Measurements from ENCODE around the gene LUC7L3. TPM values are rescaled to one million over a fixed set of nuclear protein-coding genes. Genes with fewer than 3 reads are reported as not detected.

The LUC7L3 gene
- total and polyA plus RNA-seq, 2 of the 13 experiments (the other 11 are each of a cell fraction or from before 2014, with no cell fraction given), result 108 to 120 TPM

DNA sequence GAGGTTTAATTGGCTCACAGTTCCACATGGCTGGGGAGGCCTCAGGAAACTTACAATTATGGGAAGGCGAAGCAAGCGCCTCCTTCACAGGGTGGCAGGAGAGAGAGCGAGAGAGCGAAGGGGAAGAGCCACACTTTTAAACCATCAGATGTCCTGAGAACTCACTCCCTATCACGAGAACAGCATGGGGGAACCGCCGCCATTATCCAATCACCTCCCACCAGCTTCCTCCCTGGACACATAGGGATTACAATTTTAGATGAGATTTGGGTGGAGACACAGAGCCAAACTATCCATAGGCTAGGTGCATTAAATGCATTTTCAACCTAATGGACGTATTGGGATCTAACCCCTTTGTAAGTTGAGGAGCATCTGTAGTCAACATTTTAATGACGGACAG is 6.8 kb upstream of the LUC7L3 start:
- ChIA-PET CTCF (ENCODE audit: low intra/inter-chr PET ratio, low total read pairs) (no interaction called here), POLR2A (no interaction called here)
- in situ Hi-C loops (cut with HindIII; ENCODE audit: extremely low pct_ligation_motif_present, low pct_unique_long_range_greater_than_20kb), result no loop called here
- DNase-seq (ENCODE audit: low spot score) (no peak), ATAC-seq (no peak), FAIRE-seq (no peak)
- no peak overlapping the region for H3K4me3 ChIP-seq (replicated peaks in 1 of 3; ENCODE audit: insufficient read depth in 1 of 3, low read depth in 2 of 3, low read length in 3 of 3)
- no peaks in the 10 kb centered on the region for H3K9me3 ChIP-seq (ENCODE audit: low read length)
- TF ChIP-seq, protein P1, sequence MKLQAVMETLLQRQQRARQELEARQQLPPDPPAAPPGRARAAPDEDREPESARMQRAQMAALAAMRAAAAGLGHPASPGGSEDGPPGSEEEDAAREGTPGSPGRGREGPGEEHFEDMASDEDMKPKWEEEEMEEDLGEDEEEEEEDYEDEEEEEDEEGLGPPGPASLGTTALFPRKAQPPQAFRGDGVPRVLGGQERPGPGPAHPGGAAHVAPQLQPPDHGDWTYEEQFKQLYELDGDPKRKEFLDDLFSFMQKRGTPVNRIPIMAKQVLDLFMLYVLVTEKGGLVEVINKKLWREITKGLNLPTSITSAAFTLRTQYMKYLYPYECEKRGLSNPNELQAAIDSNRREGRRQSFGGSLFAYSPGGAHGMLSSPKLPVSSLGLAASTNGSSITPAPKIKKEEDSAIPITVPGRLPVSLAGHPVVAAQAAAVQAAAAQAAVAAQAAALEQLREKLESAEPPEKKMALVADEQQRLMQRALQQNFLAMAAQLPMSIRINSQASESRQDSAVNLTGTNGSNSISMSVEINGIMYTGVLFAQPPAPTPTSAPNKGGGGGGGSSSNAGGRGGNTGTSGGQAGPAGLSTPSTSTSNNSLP (IDR thresholded peaks at IDR 0.05; ENCODE audit: low read depth, low read length), result no peak
- TF ChIP-seq RELA (CRISPR knock-in tag; IDR thresholded peaks at IDR 0.05) (no peak), ZNF737 (CRISPR knock-in tag; IDR thresholded peaks at IDR 0.05; ENCODE audit: borderline replicate concordance) (no peak), ZNF260 (CRISPR knock-in tag; IDR thresholded peaks at IDR 0.05; ENCODE audit: borderline replicate concordance, low read depth) (no peak), ELF4 (CRISPR knock-in tag; IDR thresholded peaks at IDR 0.05; ENCODE audit: borderline replicate concordance) (no peak), ZNF768 (CRISPR knock-in tag; IDR thresholded peaks at IDR 0.05) (no peak), ZNF317 (CRISPR knock-in tag; IDR thresholded peaks at IDR 0.05) (no peak), GTF2F1 (IDR thresholded peaks at IDR 0.05; ENCODE audit: low read length) (no peak), ZFP90 (CRISPR knock-in tag; IDR thresholded peaks at IDR 0.05; ENCODE audit: borderline replicate concordance) (no peak), ONECUT2 (CRISPR knock-in tag; IDR thresholded peaks at IDR 0.05) (no peak)
- TF ChIP-seq, protein P2, sequence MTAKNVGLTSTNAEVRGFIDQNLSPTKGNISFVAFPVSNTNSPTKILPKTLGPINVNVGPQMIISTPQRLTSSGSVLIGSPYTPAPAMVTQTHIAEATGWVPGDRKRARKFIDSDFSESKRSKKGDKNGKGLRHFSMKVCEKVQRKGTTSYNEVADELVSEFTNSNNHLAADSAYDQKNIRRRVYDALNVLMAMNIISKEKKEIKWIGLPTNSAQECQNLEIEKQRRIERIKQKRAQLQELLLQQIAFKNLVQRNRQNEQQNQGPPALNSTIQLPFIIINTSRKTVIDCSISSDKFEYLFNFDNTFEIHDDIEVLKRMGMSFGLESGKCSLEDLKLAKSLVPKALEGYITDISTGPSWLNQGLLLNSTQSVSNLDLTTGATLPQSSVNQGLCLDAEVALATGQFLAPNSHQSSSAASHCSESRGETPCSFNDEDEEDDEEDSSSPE (CRISPR knock-in tag; IDR thresholded peaks at IDR 0.05), result no peak
- TF ChIP-seq, protein P3, sequence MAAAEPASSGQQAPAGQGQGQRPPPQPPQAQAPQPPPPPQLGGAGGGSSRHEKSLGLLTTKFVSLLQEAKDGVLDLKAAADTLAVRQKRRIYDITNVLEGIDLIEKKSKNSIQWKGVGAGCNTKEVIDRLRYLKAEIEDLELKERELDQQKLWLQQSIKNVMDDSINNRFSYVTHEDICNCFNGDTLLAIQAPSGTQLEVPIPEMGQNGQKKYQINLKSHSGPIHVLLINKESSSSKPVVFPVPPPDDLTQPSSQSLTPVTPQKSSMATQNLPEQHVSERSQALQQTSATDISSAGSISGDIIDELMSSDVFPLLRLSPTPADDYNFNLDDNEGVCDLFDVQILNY (CRISPR knock-in tag; conservative IDR thresholded peaks at IDR 0.05), result no peak
- no peak overlapping the region for H3K27ac ChIP-seq (ENCODE audit: extremely low read length, insufficient read depth, low read length)
- H3K4me1 ChIP-seq (ENCODE audit: insufficient read depth, low read length), result peaks cover 43% of the 10 kb centered on the region
- 80% methylated on average over 9 of the region's 9 CpGs for WGBS (ENCODE audit: low lambda C conversion rate)
- no TSS peak for BruUV-seq (replicated peaks)
- no peak overlapping the region for H3K4me2 ChIP-seq (ENCODE audit: low read depth, low read length)
- no peaks in the 10 kb centered on the region for H4K20me1 ChIP-seq (ENCODE audit: insufficient read depth, low read length)
- intact Hi-C loops (cut with micrococcal nuclease; ENCODE audit: unreplicated experiment), result no loop called here
- H3K27me3 ChIP-seq (ENCODE audit: control insufficient read depth in 1 of 2, insufficient read depth in 2 of 2, low read length in 2 of 2), result no peaks in the 10 kb centered on the region; a peak in 2 of 5 replicates
- no peak overlapping the region for H2AFZ ChIP-seq (ENCODE audit: low read length)
- H3K79me2 ChIP-seq (ENCODE audit: insufficient read depth, low read length), result peaks cover 9% of the 10 kb centered on the region
- H3K36me3 ChIP-seq (replicated peaks in 1 of 2; ENCODE audit: control insufficient read depth in 1 of 2, insufficient read depth in 2 of 2, low read length in 2 of 2), result no peaks in the 10 kb centered on the region
- H3K9ac ChIP-seq (ENCODE audit: insufficient read depth, low read depth, low read length), result no peak overlapping the region
